K562 treated with DMSO at 1 percent for 4 hours (cell line): ENCODE results near the gene FOXD1. TPM values are rescaled to one million over a fixed set of nuclear protein-coding genes. Genes with fewer than 3 reads are reported as not detected.

Experiments
- total RNA-seq: library from RNA; unstranded; fragments of 300-600 nt; gene quantifications from 2 replicates; pipeline ENCODE4 v1.2.3, GENCODE V29; 2022; ENCODE audit not compliant: insufficient read depth

FOXD1 gene
- not detected in 2 replicates for total RNA-seq

DNA sequence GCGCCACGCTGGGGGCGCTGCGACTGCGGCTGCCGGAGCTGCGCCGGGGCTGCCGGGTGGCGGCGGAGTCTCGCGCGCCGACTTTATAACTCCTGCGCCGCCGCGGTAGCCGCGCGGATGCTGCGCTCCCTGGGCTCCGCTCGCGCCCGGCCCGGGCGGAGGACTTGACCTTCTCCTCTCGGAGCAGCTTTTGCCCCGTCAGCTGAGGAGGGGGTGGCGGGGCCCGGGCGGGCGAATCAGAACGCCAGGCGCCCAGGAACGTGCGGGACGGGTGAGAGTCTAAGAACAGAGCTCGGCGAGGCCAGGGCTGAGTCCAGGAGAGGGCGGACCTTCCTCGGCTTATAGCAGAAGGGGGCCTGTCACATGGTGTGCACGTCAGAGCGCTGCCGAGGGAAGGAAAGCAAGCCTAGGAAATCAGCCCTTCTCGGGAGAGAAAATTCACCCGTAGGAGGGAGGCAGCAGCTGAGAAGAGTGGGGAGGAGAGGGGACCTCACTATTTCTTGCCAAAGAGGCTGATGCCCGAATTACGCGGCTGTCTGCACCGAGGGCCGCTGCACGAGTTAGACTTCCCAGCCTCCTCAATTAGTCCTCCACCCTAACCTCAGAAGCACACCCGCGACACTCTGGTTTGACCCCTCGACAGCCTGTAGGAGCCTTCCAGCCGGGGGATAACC lies at the start of gene FOXD1:
FOXD1 (minus strand) TSS at position 315 of the 674 bp plus-strand sequence. CDS start 415 bp downstream, outside the sequence.

Other genes starting within 250 kb of the FOXD1 start
- 782 and 850 TPM in 2 replicates for gene BTF3, start 49.7 kb upstream of the FOXD1 start, total RNA-seq
- gene ANKRA2, start 116.9 kb upstream of the FOXD1 start, total RNA-seq, result 9.7 and 18.2 TPM in 2 replicates
- 3.8 and 4.2 TPM in 2 replicates for gene UTP15, start 117.0 kb upstream of the FOXD1 start, total RNA-seq
- gene ARHGEF28, start 177.4 kb upstream of the FOXD1 start, total RNA-seq, result not detected in 2 replicates